Sigmoid colon (tissue), 4 donors: ENCODE measurements around the gene SUPT3H.

Experiments used
- EP300 ChIP-seq, 4 donors: sonication (generic); formaldehyde crosslinking; IDR thresholded peaks; one replicate each; pipeline ENCODE4 v1.6.1; 2017; ENCODE audit warnings: antibody characterized with exemption in 4 of 4
- POLR2A ChIP-seq, 2 donors: fragments of 450-650 bp; IDR thresholded peaks; one replicate each; pipeline ENCODE4 v1.6.1; 2016; ENCODE audit warnings: antibody characterized with exemption in 2 of 2, mild to moderate bottlenecking in 2 of 2, moderate library complexity in 2 of 2
- TF ChIP-seq, protein P1 (sequence below), 4 experiments: fragments of 450-650 bp in 3 of 4; fragments of 200-600 bp in 1 of 4; IDR thresholded peaks; one replicate each; pipeline ENCODE4 v1.5.1; 2016 to 2019; ENCODE audit warnings: antibody characterized with exemption in 4 of 4, mild to moderate bottlenecking in 3 of 4, moderate library complexity in 2 of 4

DNA sequence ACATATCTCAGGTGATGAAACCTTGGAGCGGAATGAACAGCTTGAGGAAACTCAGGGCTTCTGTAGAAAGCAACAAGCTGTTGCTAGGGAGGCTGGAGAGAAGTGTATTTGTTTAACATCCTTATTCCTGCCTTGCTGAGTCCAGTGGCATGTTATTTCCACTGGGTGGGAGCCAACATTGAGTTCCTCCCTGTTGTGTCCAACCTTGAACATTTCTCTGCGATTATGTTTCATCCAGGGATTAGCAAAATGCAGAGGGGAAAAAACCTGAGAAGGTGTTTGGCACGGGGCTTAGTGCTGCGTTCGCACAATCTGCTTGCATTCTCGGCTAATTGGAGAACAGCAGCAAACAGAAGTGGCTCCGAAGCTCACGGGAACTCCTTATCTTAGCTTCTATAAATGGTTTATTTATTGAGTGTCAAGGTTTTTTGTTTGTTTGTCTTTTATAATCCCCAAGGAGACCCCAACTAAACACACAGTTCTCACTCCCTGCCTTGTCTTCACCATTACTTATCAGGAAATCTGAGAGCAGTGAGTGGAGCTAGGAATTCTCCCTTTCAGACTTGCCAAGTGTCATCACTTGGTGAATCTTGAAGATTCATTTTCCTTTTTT is 577.5 kb downstream of the SUPT3H start:
- TF ChIP-seq, protein P1, sequence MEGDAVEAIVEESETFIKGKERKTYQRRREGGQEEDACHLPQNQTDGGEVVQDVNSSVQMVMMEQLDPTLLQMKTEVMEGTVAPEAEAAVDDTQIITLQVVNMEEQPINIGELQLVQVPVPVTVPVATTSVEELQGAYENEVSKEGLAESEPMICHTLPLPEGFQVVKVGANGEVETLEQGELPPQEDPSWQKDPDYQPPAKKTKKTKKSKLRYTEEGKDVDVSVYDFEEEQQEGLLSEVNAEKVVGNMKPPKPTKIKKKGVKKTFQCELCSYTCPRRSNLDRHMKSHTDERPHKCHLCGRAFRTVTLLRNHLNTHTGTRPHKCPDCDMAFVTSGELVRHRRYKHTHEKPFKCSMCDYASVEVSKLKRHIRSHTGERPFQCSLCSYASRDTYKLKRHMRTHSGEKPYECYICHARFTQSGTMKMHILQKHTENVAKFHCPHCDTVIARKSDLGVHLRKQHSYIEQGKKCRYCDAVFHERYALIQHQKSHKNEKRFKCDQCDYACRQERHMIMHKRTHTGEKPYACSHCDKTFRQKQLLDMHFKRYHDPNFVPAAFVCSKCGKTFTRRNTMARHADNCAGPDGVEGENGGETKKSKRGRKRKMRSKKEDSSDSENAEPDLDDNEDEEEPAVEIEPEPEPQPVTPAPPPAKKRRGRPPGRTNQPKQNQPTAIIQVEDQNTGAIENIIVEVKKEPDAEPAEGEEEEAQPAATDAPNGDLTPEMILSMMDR (IDR thresholded peaks at IDR 0.05), result no peak
- no peak for TF ChIP-seq EP300 (IDR thresholded peaks at IDR 0.05)
- TF ChIP-seq POLR2A (IDR thresholded peaks at IDR 0.05), result no peak
